NAMALWA (cell line): Measurements from ENCODE around the gene CD320.
"Not testable (repeated sequence)": the region's sequence is repeated elsewhere in the genome, so short reads cannot be mapped to it uniquely, and the experiment has no call there.

ENCODE experiments used
- DNase-seq: peaks from one replicate; pipeline ENCODE4 v3.0.0-alpha.2; 2015; ENCODE audit warnings: low spot score

Gene CD320

DNA sequence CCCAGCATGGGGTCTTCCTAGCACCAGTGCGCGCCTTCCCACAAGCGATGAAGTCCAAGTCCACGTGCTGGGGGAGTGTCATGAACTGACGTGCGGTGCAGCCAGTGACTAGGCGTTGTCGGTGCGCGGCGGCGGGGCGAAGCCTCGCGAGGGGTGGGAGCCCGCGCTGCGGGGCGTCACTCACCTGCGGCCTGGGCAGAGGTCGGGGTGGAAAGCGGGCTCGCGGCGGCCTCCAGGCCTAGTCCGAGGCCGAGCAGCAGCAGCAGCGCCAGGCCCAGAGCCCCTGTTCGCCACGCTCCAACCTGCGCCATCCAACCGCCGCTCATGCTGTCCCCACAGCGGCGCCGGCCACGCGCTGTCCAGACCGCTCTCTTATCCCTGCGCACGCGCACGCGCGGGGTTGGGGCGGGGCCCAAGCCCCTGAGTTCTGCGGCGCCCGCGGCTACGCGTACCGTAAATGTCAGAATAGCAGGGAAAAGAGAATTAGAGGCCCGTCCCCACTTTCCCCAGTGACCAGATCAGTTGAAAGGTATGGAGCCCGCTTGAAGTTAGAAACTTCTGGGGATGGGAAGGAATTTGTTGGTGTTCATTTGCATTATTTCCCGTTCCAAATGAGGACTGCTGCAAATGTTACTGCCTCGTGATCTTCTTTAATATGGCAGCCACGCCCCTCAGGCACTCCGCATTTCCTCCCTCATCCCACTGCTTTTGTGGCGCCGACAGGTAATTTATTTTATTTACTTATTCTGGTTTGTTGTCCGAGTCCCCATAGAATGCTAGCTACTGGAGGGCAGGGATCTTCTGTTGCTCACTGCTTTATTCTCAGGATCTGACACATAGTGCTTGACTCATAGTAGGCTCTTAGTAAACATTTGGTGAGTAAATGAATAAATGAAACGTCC, at the start of gene CD320:
Gene CD320 (minus strand): TSS at position 394 of the 902 bp plus-strand sequence. CDS start 68 bp downstream, at position 326.
- peak; percentile 95 for DNase-seq

- peak; percentile 29 for DNase-seq
These were observed 48.9 kb upstream of the CD320 start for GRCh38 chr19:8357007-8357521.

DNA sequence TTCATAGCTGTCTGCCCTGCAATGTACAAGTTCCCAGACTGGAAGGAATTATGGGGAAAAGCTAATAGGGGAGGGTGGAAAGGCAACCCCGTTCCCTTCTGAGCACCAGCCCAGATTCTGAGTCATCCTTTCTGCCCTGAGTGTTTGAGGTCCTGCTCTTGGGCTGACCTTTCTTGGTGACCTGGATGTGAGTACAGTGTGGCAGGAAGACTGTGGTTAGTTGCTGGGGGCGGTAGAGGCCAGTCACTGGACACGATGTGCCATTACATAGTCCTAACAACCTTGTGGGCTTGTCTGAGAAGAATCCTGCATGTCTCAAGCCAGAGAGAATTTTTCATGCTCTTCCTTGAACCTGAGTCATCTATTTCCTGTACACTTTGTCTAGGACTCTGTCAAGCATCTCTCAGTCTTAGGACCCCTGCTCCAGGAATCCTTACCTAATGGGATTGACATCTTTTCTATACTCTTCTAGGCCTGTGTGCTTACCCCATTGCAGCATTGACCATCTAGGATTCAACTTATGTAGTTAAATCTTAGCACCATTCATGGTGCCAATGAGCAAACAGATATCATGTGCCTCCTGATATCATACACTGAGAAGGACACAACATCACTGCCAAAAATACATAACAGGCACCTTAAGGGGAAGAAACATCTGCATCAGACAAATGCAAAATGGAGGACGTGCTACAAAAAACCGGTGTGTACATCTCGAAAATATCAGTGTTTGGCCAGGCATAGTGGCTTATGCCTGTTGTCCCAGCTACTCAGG, 47.7 kb upstream of the CD320 start:
- DNase-seq, result no peak

- DNase-seq, result not testable (repeated sequence)
These were observed 44.7 kb upstream of the CD320 start for GRCh38 chr19:8352845-8353244.

- no peak for DNase-seq
These were observed 44.1 kb upstream of the CD320 start for GRCh38 chr19:8352134-8352827.

DNA sequence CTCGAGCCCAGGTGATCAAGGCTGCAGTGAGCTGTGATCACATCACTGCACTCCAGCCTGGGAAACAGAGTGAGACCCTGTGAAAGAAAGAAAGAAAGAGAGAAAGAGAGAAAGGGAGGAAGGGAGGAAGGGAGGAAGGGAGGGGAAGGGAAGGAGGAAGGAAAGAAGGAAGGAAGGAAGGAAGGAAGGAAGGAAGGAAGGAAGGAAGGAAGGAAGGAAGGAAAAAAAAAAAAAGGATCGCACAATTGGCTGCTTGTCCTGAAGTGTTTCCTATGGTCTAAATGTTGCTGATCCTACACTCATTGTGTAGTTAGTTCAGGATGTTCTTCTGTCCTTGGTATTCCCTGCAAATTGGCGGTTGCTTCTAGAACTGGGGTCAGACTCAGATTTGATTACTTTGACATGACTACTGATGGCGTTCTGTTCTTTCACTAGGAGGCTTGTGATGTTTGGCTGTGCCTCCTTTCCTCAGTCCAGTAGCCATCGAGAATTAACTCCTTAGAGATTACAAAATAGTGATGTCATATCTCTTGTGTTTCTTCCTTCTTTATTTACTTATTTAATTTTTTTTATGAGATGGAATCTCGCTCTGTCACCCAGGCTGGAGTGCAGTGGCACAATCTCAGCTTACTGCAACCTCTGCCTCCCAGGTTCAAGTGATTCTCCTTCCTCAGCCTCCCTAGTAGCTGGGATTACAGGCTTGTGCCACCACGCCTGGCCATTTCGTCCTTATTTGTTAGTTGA, 41.6 kb upstream of the CD320 start:
- DNase-seq, result not testable (repeated sequence)

DNA sequence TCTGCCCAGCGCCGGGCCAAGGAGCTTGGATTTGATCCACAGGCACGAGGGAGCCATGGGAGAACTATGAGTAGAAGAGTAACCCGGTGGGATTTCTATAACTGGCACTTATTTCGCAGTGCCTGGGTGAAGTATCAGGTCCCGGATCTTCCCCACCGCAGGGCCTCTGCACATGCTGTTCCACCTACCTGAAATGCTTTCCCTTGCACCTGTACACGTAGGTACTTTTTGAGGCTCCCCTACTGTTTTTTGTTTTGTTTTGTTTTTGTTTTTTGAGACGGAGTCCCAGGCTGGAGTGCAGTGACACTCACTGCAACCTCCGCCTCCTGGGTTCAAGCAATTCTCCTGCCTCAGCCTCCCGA, 35.3 kb upstream of the CD320 start:
- no peak for DNase-seq

- peak; percentile 95 for DNase-seq
These were observed 34.7 kb upstream of the CD320 start, which contains the start of gene KANK3 for GRCh38 chr19:8342684-8343482. TSS of gene KANK3 (minus strand) at chr19:8343262. CDS start at chr19:8337828, 5,434 bp downstream.

- no peak for DNase-seq
These were observed 34.1 kb upstream of the CD320 start for GRCh38 chr19:8342316-8342683.

GRCh38 chr19:8341504-8341903, 33.3 kb upstream of the CD320 start:
- not testable (repeated sequence) for DNase-seq

DNA sequence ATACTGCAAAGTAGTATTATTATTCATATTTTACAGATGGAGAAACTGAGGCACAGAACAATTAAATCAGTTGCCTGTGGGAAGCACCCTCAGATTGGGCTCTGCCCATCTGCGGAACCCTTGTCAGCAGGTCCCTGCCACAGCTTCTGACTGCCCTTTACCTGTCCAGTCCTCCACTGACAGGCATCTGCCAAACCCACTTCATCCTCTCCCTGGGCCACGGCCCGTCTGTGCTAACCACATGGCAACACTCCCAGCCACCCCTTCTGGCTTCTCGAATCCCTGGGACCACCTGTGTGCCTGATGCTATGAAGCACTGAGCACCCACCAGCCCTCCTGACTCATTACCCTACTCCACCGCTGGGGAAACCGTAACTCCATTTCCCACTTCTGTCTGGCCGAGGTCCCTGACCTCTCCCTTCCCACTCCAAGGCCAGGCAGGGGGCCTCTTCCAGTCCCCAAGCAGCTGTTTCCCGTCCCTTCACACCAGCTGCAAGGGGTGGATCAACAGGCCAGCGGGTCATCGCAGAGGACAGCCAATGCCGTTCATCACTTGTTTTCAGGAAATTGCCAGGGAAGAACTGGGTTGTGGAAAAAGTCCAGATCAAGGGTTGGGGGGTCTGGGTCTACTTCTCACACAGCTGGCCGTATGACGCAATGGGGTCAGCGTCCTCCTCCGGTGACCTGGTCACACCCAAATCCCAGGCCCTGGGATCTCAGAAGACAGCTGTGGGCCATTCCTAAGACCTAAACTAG, 32.4 kb upstream of the CD320 start:
- no peak for DNase-seq

DNA sequence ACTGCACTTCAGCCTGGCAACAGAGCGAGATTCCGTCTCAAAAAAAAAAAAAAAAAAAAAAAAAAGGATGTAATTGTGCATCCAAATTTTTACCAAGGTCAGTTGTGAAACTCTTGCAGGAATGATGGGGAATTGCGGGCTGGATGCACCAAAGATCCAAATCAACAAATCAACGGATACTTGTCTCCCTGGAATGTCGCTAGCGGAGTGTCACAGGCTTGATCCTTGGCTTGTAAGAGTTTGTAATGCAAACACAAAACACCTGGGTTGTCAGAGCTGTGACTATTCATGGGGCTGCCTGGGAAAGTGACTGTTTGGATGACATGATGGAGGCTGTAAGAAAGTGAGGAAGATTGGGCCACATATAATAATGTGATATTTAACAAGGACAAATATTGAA, 30.7 kb upstream of the CD320 start:
- DNase-seq, result no peak

DNA sequence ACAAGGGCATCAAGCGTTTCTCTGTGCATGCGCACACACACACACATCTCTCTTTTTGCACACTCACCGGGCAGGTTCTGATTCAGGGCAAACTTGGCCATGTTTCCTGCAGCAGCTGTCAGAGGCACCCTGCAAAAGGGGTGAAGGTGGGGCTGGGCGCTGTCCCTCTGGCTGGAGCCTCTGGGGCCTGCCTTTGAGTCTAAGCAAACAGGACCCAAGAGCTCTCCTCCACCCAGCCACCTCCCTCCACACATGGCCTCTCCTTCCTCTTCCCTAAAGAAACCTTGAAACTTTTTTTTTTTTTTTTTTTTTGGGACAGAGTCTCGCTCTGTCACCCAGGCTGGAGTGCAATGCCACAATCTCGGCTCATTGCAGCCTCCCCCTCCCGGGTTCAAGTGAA, 29.6 kb upstream of the CD320 start:
- DNase-seq, result no peak

GRCh38 chr19:8336660-8337059, 28.5 kb upstream of the CD320 start:
- DNase-seq, result no peak

GRCh38 chr19:8336072-8336569, 28.0 kb upstream of the CD320 start:
- DNase-seq, result no peak

- DNase-seq, result no peak
These were observed 27.3 kb upstream of the CD320 start for GRCh38 chr19:8335343-8336071.

DNA sequence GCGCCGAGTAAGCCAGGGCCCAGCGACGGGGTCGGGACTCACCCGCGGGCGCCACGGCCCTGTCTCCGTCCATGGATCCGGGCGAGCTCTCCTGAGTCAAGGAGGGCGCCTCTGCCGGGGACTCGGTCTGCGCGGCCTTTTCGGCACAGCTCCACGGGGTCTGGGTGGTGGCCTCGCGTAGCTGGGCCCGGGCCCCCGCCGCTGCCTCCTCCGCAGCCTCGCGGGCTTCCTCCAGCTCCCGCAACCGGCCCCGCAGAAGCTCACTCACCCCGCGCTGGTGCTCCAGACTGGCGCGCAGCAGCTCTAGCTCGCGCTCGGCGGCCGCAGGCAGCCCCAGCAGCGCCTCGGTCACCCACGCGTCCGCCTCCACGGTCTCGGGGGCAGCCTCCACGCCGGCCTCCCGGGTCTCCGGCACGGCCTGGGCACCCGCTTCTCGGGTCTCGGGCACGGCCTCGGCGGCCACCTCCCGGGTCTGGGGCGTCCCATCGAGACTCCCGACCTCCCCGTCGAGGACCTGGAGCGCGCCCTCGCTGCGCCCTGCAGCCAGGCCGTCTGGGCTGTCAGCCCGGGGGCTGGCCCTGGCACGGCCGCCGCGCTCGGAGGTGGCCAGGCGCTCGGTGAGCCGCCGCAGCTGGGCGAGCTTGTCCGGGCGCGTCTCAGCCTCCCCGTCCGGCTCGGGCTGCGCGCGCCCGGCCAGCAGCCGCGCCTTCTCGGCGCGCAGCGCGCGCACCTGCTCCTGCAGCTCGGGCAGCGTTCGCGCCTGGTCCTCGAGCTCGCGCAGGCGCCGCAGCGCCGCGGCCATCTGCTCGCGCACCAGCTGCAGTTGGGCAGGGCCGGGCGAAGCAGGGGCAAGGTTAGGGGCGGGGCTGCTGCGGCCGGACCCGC, 26.5 kb upstream of the CD320 start:
- no peak for DNase-seq
